T-cell (primary cell): ENCODE data around the gene ZNF236. TPM values are rescaled to one million over a fixed set of nuclear protein-coding genes. Genes with fewer than 3 reads are reported as not detected.
"Not testable (repeated sequence)": the region's sequence is repeated elsewhere in the genome, so short reads cannot be mapped to it uniquely, and the experiment has no call there.

Source experiments
- ATAC-seq, 4 experiments: fragments of 200-7000 bp in 3 of 4; fragments of 150-1000 bp in 1 of 4; cut with Tn5 transposase; replicated peaks in 1 of 4; 1 replicate in 3 of 4; 2 replicates in 1 of 4; pipeline ENCODE4 v1.10.0; 2021; ENCODE audit warnings: moderate library complexity in 3 of 4, mild to moderate bottlenecking in 2 of 4, moderate number of reproducible peaks in 1 of 4
- CTCF ChIA-PET, 2 donors: fragments of 300-600 bp; sonication (Branson Sonifier 250); formaldehyde crosslinking; loops; one replicate each; lab custom pipeline; 2022; ENCODE audit warnings: antibody characterized with exemption in 2 of 2; lab: Charles Lee
- POLR2A ChIA-PET, 2 donors: fragments of 300-600 bp; sonication (Branson Sonifier 250); formaldehyde crosslinking; loops; one replicate each; lab custom pipeline; 2022; ENCODE audit warnings: antibody characterized with exemption in 2 of 2; lab: Charles Lee
- DNase-seq, 35 experiments: peaks; one replicate each; pipeline versions ENCODE4 v3.0.0 to v3.0.0-alpha.2; 2013 to 2023
- H3K27ac ChIP-seq: one replicate; pipeline ENCODE4 v1.5.1; 2013; ENCODE audit warnings: low read length
- H3K27me3 ChIP-seq, 2 experiments: replicated peaks in 1 of 2; 1 replicate in 1 of 2; 2 replicates in 1 of 2; pipeline versions ENCODE4 v1.6.1 to v1.7.0; 2013; ENCODE audit warnings: low read length in 1 of 2, mixed read lengths in 1 of 2; ENCODE audit not compliant: control insufficient read depth in 2 of 2, insufficient read depth in 2 of 2; ENCODE audit errors: extremely low read depth in 1 of 2
- H3K36me3 ChIP-seq, 2 donors: 1 replicate in 1 of 2; 2 replicates in 1 of 2; pipeline versions ENCODE4 v1.6.1 to v1.7.0; 2013; ENCODE audit warnings: low read length in 1 of 2; ENCODE audit not compliant: control insufficient read depth in 2 of 2, insufficient read depth in 1 of 2; ENCODE audit errors: extremely low read depth in 1 of 2
- H3K4me1 ChIP-seq, 2 experiments: 1 replicate in 1 of 2; 2 replicates in 1 of 2; pipeline versions ENCODE4 v1.6.1 to v1.7.0; 2013; ENCODE audit warnings: low read length in 2 of 2, mixed read lengths in 1 of 2; ENCODE audit not compliant: insufficient read depth in 2 of 2, control insufficient read depth in 1 of 2; ENCODE audit errors: extremely low read depth in 1 of 2
- H3K4me3 ChIP-seq, 2 donors: 1 replicate in 1 of 2; 2 replicates in 1 of 2; pipeline versions ENCODE4 v1.5.1 to v1.7.0; 2013; ENCODE audit warnings: mild to moderate bottlenecking in 2 of 2, low read length in 1 of 2, moderate library complexity in 1 of 2; ENCODE audit not compliant: control insufficient read depth in 1 of 2; ENCODE audit errors: extremely low read depth in 1 of 2
- H3K9me3 ChIP-seq: 2 replicates; pipeline ENCODE4 v1.7.0; 2013
- H3K27ac Mint-ChIP-seq, 2 donors: one replicate each; pipeline ENCODE4 v1.8.0; 2020 to 2021; ENCODE audit warnings: mild to moderate bottlenecking in 2 of 2, mixed read lengths in 2 of 2
- H3K27me3 Mint-ChIP-seq, 2 donors: one replicate each; pipeline ENCODE4 v1.8.0; 2021 to 2022; ENCODE audit warnings: mixed read lengths in 2 of 2
- H3K36me3 Mint-ChIP-seq: one replicate; pipeline ENCODE4 v1.8.0; 2021; ENCODE audit warnings: mixed read lengths
- H3K4me1 Mint-ChIP-seq, 3 donors: one replicate each; pipeline ENCODE4 v1.8.0; 2020 to 2022; ENCODE audit warnings: mixed read lengths in 3 of 3, mild to moderate bottlenecking in 1 of 3
- H3K4me3 Mint-ChIP-seq, 3 donors: one replicate each; pipeline ENCODE4 v1.8.0; 2020 to 2022; ENCODE audit warnings: mild to moderate bottlenecking in 3 of 3, mixed read lengths in 3 of 3, moderate library complexity in 3 of 3
- H3K9me3 Mint-ChIP-seq, 3 donors: one replicate each; pipeline ENCODE4 v1.8.0; 2020 to 2022; ENCODE audit warnings: mixed read lengths in 3 of 3
- WGBS: methylation state at CpG from one replicate; pipeline ENCODE4 v1.1.5; 2013; ENCODE audit warnings: missing lambda C conversion rate; ENCODE audit not compliant: insufficient coverage; 5-methylcytosine and 5-hydroxymethylcytosine counted together
- total RNA-seq, 35 experiments: library from RNA in 6 of 35; stranded (reverse) in 6 of 35; fragments of 120-200 nt in 1 of 35; gene quantifications; one replicate each; pipeline versions ENCODE4 v1.2.1 to v1.2.4 and lab custom pipeline; 2013 to 2026

Gene ZNF236
- total RNA-seq, 5 donors from 2014 or later (not counting 1 experiment from before 2014, with no cell fraction given): 24.6 to 33.3 (median 28.4) TPM

GRCh38 chr18:76805221-76805620, 17.1 kb upstream of the ZNF236 start:
- POLR2A ChIA-PET: interaction anchor here in 1 of 2 donors (0.6 kb wide), 1 partner anchor 42 kb away, joined by 3 read pairs; no protein-coding TSS in a partner anchor
- no peak overlapping the region for H3K27ac ChIP-seq
- peaks cover 0 to 16% of the 10 kb centered on the region in 2 experiments for H3K27me3 ChIP-seq
- DNase-seq (no peak), ATAC-seq (no peak)
- 43% methylated on average over 5 of the region's 7 CpGs for WGBS
- no peaks in the 10 kb centered on the region for H3K9me3 Mint-ChIP-seq
- H3K4me3 Mint-ChIP-seq: no peak overlapping the region
- no peak overlapping the region for H3K27ac Mint-ChIP-seq
- peaks cover 12% of the 10 kb centered on the region for H3K36me3 Mint-ChIP-seq
- no peak overlapping the region for H3K4me3 ChIP-seq
- H3K4me1 Mint-ChIP-seq: peaks cover 11 to 15% (median 11%) of the 10 kb centered on the region in 3 donors
- H3K9me3 ChIP-seq: no peaks in the 10 kb centered on the region
- CTCF ChIA-PET: interaction anchor here in 1 of 2 donors (0.6 to 0.7 kb wide), 2 partner anchors 13 to 14 kb away, joined by 4 to 6 read pairs; no protein-coding TSS in a partner anchor
- peaks cover 2 to 18% of the 10 kb centered on the region in 2 experiments for H3K4me1 ChIP-seq
- peaks cover 2 to 14% of the 10 kb centered on the region in 2 donors for H3K36me3 ChIP-seq
- H3K27me3 Mint-ChIP-seq: peaks cover 0 to 12% of the 10 kb centered on the region in 2 donors

DNA sequence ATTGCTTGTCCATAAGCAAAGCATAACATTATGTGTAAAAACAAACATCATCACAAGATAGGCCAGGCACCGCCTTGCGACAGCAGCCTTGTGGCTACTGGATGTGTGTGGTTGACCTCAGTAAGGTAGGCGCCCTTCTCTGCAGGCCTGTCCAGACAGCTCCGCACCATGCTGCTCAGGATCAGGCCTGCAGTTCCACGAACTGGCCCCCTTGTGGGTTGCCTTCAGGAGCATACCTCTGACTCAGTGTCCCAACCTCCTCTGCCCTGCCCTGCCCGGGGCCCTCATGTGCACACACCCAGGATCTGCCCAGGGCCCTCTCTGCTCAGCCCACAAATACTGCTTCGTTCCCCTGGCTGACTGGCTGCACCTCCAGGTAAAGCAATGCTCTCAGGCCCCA, 16.1 kb upstream of the ZNF236 start:
- Histone ChIP-seq H3K9me3 (no peaks in the 10 kb centered on the region), H3K27me3 (peaks cover 0 to 14% of the 10 kb centered on the region in 2 experiments), H3K36me3 (peaks cover 2 to 14% of the 10 kb centered on the region in 2 donors), H3K27ac (no peak overlapping the region), H3K4me3 (no peak overlapping the region), H3K4me1 (peaks cover 2 to 18% of the 10 kb centered on the region in 2 experiments)
- ChIA-PET POLR2A (no interaction called here), CTCF (no interaction called here)
- Mint-ChIP-seq H3K27ac (no peak overlapping the region), H3K4me1 (peaks cover 11 to 14% (median 11%) of the 10 kb centered on the region in 3 donors), H3K27me3 (peaks cover 0 to 7% of the 10 kb centered on the region in 2 donors), H3K36me3 (peaks cover 12% of the 10 kb centered on the region), H3K4me3 (no peak overlapping the region), H3K9me3 (no peaks in the 10 kb centered on the region)
- ATAC-seq (no peak), DNase-seq (no peak)
- WGBS: 79% methylated on average over 4 of the region's 7 CpGs

DNA sequence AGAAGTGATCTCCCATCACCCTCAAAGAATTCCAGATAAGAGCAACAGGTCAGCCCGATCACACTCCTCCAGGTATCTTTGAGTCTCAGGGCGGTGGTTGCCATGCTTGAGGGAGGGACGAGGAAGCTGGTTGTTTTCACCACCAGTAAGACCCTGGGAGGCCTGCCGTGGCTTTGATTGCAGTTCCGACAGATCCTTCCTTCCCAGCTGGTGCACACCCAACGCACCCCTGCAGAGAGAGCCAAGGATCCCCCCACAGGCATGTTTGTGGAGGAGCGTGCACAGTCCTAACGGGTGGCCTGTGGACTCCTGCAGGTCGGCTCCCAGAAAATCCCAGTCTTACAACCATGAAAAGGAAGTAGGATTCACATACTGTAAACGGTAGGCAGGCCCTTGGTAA, 13.8 kb upstream of the ZNF236 start:
- DNase-seq (no peak), ATAC-seq (no peak)
- no peak overlapping the region for H3K4me3 Mint-ChIP-seq
- WGBS: 87% methylated on average over 3 of the region's 10 CpGs
- Histone ChIP-seq H3K36me3 (peaks cover 10 to 14% of the 10 kb centered on the region in 2 donors), H3K4me1 (peaks cover 2 to 6% of the 10 kb centered on the region in 2 experiments), H3K9me3 (no peaks in the 10 kb centered on the region), H3K27me3 (no peaks in the 10 kb centered on the region), H3K27ac (no peak overlapping the region), H3K4me3 (no peak overlapping the region)
- POLR2A ChIA-PET: no interaction called here
- peaks cover 12% of the 10 kb centered on the region for H3K36me3 Mint-ChIP-seq
- no peaks in the 10 kb centered on the region for H3K9me3 Mint-ChIP-seq
- no peaks in the 10 kb centered on the region for H3K27me3 Mint-ChIP-seq
- CTCF ChIA-PET: interaction anchor here in 1 of 2 donors (0.6 kb wide), 2 partner anchors 12 to 441 kb away, joined by 3 read pairs; no protein-coding TSS in a partner anchor
- no peak overlapping the region for H3K27ac Mint-ChIP-seq
- peaks cover 5% of the 10 kb centered on the region in 3 donors for H3K4me1 Mint-ChIP-seq

DNA sequence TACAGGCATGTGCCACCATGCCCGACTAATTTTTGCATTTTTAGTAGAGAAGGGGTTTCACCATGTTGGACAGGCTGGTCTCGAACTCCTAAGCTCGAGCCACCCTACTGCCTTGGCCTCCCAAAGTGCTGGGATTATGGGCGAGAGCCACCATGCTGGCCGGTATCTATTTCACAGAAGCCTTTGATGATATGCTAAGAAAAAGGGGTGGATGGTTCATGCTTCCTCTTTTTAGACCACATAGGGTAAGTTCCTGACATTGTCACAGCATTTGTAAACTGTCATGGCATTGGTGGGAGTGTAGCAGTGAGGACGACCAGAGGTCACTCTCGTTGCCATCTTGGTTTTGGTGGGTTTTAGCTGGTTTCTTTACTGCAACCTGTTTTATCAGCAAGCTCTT, 10.8 kb upstream of the ZNF236 start:
- H3K4me3 ChIP-seq, H3K4me3 Mint-ChIP-seq, H3K27me3 Mint-ChIP-seq, H3K4me1 Mint-ChIP-seq, H3K27ac Mint-ChIP-seq, H3K9me3 ChIP-seq, DNase-seq, H3K27me3 ChIP-seq, POLR2A ChIA-PET, H3K4me1 ChIP-seq, ATAC-seq, H3K9me3 Mint-ChIP-seq, H3K27ac ChIP-seq: not testable (repeated sequence)
- CTCF ChIA-PET: interaction anchor here (0.7 to 1.4 kb wide), 3 partner anchors 8 to 662 kb away, joined by 4 to 7 read pairs (median 5); no protein-coding TSS in a partner anchor
- peaks cover 18% of the 10 kb centered on the region for H3K36me3 Mint-ChIP-seq
- peaks cover 14 to 20% of the 10 kb centered on the region in 2 donors for H3K36me3 ChIP-seq
- WGBS: 88% methylated on average over 3 of the region's 7 CpGs

GRCh38 chr18:76814256-76814655, 8.1 kb upstream of the ZNF236 start:
- Mint-ChIP-seq H3K27me3 (no peaks in the 10 kb centered on the region), H3K27ac (no peak overlapping the region), H3K4me3 (no peak overlapping the region), H3K36me3 (peaks cover 18% of the 10 kb centered on the region), H3K9me3 (no peaks in the 10 kb centered on the region), H3K4me1 (peaks cover 18 to 24% (median 19%) of the 10 kb centered on the region in 3 donors)
- no peak for ATAC-seq
- ChIA-PET CTCF (interaction anchor here in 1 of 2 donors (1.0 kb wide), 1 partner anchor 11 kb away, joined by 4 read pairs; no protein-coding TSS in a partner anchor), POLR2A (no interaction called here)
- Histone ChIP-seq H3K4me3 (no peak overlapping the region), H3K9me3 (no peaks in the 10 kb centered on the region), H3K27ac (no peak overlapping the region), H3K27me3 (no peaks in the 10 kb centered on the region), H3K36me3 (peaks cover 3 to 21% of the 10 kb centered on the region in 2 donors), H3K4me1 (peaks cover 0 to 4% of the 10 kb centered on the region in 2 experiments)
- WGBS: 86% methylated on average over 9 of the region's 11 CpGs
- DNase-seq: no peak

- POLR2A ChIA-PET: interaction anchor here in 1 of 2 donors (0.7 kb wide), 1 partner anchor 201 kb away, joined by 3 read pairs; no protein-coding TSS in a partner anchor
- Histone ChIP-seq H3K4me3 (no peak overlapping the region), H3K27ac (no peak overlapping the region), H3K9me3 (no peaks in the 10 kb centered on the region), H3K4me1 (peaks cover 5 to 20% of the 10 kb centered on the region in 2 experiments), H3K27me3 (no peaks in the 10 kb centered on the region), H3K36me3 (peaks cover 0 to 19% of the 10 kb centered on the region in 2 donors)
- H3K36me3 Mint-ChIP-seq: peaks cover 14% of the 10 kb centered on the region
- H3K27ac Mint-ChIP-seq: no peak overlapping the region
- H3K4me1 Mint-ChIP-seq: peaks cover 36% of the 10 kb centered on the region in 3 donors
- WGBS: 91% methylated on average over 8 of the region's 8 CpGs
- no peaks in the 10 kb centered on the region for H3K9me3 Mint-ChIP-seq
- ATAC-seq: no peak
- no peaks in the 10 kb centered on the region for H3K27me3 Mint-ChIP-seq
- CTCF ChIA-PET: interaction anchor here in 1 of 2 donors (1.4 kb wide), 1 partner anchor 13 kb away, joined by 4 read pairs; no protein-coding TSS in a partner anchor
- no peak for DNase-seq
- H3K4me3 Mint-ChIP-seq: no peak overlapping the region
These were observed 6.2 kb upstream of the ZNF236 start for GRCh38 chr18:76816127-76816526.
